Measurements from ENCODE around the gene ZFP36L1.

GRCh38 chr14:68805414-68805813, 12.5 kb upstream of the ZFP36L1 start:
- TF ChIP-seq POLR2A (IDR thresholded peaks at IDR 0.05; ENCODE audit: low read depth, low read length) (no peak), POLR2AphosphoS5 (IDR thresholded peaks at IDR 0.05; ENCODE audit: low read depth, low read length) (no peak), TAF1 (IDR thresholded peaks at IDR 0.05; ENCODE audit: low read depth, low read length) (no peak), PAX5 (IDR thresholded peaks at IDR 0.05; ENCODE audit: insufficient read depth, low read length, severe bottlenecking) (no peak), SPI1 (IDR thresholded peaks at IDR 0.05; ENCODE audit: low read depth, low read length) (no peak)
